GF-D8 (cell line): ENCODE measurements around the gene KRTAP10-6.
"Not testable (repeated sequence)": the region's sequence is repeated elsewhere in the genome, so short reads cannot be mapped to it uniquely, and the experiment has no call there.

ENCODE experiments used
- DNase-seq: peaks from one replicate; lab custom pipeline; 2025; lab: John Stamatoyannopoulos, UW

The KRTAP10-6 gene, protein sequence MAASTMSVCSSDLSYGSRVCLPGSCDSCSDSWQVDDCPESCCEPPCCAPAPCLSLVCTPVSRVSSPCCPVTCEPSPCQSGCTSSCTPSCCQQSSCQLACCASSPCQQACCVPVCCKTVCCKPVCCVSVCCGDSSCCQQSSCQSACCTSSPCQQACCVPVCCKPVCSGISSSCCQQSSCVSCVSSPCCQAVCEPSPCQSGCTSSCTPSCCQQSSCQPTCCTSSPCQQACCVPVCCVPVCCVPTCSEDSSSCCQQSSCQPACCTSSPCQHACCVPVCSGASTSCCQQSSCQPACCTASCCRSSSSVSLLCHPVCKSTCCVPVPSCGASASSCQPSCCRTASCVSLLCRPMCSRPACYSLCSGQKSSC

DNA sequence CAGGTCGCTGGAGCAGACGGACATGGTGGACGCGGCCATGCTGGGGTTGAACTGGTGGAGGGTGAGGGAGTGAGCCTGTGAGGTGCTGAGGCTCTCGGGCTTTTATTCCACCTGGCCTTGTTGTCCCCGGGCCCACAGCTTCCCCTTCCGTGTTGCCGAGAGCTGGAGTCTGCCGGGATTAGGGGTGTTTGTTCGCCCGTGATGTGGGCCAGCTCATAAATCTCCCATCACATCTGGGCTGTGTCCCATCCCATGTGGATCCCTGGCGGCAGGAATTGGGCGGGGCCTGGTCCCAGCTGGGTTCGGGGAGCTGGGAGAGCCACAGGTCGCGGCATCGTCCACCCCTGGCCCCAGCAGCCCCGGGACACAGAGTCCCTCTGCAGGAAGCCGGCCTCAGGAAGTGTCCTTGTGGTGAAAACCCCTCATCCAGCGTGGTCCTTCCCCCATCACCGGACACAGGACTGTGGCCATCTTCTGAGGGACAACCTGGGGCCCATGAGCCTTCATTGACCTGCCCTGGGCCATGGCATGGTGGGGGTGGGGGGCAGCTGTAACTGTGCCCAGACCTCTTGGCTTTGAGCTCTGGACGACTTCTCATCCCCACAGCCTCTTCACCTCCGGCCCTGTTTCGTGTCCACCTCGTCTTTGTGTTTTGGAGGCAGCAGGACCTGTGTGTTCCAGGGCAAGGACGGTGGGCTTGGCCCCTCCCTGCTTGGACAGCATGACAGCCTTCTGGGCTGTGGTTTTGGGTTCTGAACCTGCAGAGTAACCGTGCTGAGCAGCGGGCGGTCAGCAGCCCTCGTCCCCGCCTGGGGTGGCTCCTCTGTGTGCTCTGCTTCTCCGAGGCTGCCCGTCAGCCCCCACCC is at the start of gene KRTAP10-6:
Gene KRTAP10-6 (minus strand): TSS at position 60 of the 866 bp plus-strand sequence. CDS start 21 bp downstream, at position 39.
- DNase-seq = no peak

DNA sequence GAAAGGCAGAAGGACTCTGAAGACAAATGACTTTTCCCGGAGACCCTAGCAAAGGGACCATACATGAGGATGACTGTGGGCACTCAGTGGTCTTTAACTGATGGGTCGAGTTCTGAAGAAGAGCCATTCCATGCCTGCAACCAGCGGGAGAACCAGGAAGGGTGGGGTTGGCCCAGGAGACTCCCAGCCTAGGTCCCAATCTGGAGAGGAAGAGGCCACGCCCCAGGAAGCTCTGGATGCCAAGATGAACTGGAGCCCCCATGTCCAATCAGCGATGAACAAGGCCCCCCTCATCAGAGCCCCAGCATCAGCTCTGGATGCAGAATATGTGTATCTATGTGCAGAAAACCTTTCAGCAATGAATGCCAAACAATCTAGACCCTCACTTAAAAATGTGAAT is 48.5 kb upstream of the KRTAP10-6 start:
- no peak for DNase-seq

DNA sequence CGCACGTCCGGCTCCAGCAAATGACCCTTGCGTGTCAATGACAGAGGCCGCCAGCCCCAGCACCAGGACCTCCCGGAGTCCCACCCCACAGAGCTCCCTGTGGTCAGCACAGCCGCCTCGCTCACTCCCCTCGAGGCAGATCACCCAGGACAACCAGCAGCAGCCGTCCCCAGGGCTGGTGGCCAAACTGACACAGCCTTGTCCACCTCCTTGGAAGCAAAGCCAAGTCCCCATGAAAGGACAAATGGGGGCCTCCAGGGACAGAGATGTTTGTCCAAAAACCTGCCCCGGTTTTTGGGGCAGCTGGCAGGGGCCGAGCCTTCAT is 47.0 kb upstream of the KRTAP10-6 start:
- no peak for DNase-seq

DNA sequence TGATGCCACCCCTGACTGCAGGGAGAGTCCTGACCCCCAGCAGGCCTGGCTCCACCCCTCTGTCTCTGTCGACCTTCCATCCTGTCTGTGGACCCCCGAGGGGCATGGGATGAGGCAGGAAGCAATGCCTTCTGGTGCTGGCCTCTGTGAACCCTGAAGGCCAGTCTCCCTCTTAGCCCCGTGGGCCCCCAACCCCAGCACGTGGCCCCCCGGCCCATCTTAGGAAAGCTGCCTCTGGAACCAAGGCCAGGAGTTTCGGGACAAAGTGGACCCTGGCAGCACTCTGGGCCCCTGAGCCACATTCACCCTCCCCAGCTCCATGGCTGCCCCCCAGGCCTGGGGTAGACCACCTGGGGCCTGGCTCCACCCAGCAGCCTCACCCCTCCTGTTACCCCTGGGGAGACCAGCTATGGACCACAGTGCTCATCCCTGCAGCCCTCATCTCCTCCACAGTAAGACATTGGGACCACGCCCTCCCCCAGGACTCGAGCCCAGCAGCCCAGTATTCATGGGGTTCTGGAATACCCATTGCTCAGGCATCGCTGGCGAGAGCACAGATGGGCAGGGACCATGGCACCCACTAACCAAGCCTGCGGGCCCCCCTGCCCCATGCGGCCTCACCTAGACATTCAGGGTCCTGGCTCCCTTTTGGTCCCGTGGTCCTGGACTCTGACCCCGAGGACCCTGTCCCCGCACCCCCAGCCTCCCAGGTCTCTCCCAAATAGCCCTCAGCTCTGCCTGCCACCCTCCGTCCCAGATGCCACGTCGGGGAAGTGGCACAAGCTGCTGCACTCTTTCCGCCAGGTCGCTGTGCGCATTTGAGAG is 46.4 kb upstream of the KRTAP10-6 start:
- not testable (repeated sequence) for DNase-seq

DNA sequence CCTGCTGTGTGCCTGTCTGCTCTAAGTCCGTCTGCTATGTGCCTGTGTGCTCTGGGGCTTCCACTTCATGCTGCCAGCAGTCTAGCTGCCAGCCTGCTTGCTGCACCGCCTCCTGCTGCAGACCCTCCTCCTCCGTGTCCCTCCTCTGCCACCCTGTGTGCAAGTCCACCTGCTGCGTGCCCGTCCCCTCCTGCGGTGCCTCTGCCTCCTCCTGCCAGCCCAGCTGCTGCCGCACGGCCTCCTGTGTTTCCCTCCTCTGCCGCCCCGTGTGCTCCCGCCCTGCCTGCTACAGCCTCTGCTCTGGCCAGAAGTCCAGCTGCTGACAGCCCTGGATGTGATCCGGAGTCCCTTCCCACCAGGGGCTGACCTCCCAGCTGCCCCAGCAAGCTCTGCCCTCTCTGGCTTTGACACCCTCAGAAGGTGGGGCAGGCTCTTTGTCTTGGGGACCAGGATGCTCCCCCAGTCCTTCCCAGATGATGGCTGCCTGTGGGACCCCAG is 45.6 kb upstream of the KRTAP10-6 start:
- DNase-seq = not testable (repeated sequence)

DNA sequence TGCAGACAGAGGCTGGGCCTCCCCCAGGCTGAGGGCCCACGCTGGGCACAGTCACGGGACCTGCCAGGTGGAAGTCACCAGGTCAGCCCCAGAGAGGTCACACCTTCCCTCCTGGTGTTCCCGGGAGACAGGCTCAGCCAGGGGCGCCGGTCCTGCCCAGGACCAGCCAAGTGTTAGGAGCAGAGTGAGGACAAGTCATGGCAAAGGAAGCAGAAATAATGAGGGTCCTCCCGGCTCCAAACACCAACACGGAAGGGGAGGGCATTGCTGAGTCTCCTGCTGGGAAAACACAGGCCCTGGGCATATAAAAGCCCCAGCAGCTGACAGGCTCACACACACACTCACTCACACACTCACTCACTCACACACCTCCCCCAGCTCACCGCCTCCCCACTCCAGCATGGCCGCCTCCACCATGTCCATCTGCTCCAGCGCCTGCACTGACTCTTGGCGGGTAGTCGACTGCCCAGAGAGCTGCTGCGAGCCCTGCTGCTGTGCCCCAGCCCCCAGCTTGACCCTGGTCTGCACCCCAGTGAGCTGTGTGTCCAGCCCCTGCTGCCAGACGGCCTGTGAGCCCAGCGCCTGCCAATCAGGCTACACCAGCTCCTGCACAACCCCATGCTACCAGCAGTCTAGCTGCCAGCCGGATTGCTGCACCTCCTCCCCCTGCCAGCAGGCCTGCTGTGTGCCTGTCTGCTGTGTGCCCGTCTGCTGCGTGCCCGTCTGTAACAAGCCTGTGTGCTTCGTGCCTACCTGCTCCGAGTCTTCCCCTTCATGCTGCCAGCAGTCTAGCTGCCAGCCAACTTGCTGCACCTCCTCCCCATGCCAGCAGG is 44.9 kb upstream of the KRTAP10-6 start, which contains the start of gene KRTAP10-10:
Gene KRTAP10-10 (plus strand): TSS at position 339 of the 833 bp plus-strand sequence. CDS start 62 bp downstream, at position 401.
- DNase-seq = no peak

DNA sequence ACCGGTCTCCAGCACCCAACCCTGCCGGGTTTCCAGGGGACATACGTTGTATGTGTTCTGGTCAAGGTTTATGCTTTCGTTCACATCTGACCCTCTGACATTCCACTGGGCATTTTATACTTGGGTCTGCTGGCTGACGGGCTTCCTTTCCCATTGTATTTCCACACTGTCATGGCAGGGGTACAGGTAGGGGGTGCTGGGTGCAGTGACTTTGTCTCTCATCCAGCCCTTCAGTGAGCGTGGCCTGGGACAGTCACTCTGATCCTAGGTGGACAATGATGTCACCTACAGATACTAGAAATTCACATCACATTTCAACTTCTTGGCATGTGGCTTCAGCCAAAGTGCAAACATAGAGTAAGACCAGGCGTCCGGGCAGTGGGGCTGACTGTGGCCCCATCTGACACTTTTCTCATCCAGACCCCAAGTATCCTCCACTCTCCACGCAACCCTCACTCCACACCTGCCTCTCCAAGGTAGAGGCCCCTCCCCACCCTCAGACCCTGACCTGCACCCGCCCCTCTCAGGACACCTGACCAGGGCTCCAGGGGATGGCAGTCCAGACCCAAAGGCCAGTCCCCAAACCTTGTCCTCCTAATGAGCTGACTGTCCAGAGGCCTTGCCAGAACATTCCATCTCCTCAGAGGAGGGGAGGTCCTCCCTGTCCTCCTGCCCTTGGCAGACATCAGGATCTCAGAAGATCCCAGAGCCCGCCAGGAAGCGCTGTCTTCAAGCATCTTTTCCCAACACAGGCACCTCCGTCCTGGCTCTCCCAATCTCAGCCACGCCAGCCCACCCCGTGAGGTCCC is 44.1 kb upstream of the KRTAP10-6 start:
- DNase-seq = no peak

DNA sequence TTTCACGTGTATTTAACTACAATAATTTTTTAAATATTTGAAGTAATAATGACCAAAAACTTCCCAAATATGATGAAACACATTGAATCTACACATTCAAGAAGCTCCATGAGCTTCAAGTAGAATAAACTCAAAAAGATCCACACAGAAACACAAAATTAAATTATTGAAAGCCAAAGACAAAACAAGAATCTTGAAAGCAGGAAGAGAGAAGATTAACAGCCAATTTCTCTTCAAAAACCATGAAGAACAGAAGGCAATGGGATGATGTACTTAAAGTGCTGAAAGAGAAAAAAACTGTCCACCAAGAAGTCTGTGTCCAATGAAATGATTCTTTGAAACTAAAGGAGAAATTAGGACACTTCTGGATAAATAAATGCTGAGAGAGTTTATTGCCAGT is 39.8 kb upstream of the KRTAP10-6 start:
- no peak for DNase-seq

DNA sequence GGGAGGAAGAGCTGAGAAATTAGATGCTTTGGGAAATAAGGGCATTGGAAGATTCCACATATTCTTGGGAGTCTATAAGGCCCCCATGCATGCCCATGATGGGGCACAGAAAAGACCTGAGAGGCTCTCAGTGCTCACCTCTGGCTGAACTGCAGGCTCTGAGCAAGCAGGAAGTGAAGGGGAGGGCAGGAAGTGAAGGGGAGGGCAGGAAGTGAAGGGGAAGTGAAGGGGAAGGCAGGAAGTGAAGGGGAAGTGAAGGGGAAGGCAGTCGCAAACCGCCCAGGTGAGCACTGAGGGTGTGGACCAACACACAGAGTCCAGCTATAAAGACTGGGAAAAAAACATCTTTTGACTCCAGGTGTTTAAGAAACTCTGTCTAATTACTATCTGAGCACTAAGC is 38.1 kb upstream of the KRTAP10-6 start:
- no peak for DNase-seq

DNA sequence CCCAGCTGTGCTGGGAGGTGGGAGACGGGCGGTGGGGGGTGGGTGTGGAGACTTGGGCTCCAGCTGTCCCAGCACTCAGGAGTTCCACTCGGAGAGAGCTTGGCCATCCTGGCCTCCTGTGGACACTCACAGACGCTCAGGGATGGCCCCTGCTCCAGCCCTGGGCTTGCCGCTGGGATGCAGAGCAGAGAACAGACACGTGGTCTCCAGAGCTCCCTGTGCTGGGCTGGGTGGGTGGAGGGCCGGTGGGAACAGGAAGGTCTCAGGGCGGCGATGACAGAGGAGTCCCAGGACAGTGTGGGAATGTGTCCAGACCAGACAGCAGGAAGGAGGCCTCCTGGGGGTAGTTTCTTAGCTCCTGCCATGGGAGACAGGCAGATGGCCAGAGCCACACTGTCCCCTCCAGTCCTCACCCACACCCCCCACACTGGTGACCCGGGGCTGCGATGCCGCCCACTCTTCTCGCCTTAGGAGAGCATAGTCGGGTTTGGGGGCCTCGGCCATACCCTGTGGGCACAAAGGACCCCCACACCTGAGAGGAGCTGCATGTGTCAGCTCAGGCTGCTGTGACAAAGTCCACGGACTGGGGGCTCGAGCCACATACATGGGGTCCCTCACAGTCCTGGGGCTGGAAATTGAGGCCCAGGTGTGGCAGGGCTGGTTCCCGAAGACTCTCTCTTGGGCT is 36.5 kb upstream of the KRTAP10-6 start:
- no peak for DNase-seq

DNA sequence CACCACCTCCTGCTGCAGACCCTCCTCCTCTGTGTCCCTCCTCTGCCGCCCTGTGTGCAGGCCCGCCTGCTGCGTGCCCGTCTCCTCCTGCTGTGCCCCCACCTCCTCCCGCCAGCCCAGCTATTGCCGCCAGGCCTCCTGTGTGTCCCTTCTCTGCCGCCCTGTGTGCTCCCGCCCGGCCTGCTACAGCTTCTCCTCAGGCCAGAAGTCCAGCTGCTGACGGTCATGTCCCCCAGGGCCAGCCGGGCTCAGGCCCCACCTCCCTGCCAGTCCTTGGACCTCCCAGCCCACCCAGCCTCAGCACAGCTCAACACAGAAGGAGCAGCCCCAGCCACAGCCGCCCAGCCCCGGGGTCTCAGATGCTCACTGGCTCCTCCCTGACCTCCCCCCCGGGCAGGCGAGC is 35.5 kb upstream of the KRTAP10-6 start:
- not testable (repeated sequence) for DNase-seq

DNA sequence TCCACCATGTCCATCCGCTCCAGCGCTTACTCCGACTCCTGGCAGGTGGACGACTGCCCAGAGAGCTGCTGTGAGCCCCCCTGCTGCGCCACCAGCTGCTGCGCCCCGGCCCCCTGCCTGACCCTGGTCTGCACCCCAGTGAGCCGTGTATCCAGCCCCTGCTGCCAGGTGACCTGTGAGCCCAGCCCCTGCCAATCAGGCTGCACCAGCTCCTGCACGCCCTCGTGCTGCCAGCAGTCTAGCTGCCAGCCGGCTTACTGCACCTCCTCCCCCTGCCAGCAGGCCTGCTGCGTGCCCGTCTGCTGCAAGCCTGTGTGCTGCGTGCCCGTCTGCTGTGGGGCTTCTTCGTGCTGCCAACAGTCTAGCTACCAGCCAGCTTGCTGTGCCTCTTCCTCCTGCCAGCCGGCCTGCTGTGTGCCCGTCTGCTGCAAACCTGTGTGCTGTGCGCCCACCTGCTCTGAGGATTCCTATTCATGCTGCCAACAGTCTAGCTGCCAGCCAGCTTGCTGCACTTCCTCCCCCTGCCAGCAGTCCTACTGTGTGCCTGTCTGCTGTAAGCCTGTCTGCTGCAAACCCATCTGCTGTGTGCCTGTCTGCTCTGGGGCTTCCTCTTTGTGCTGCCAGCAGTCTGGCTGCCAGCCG is 35.0 kb upstream of the KRTAP10-6 start:
- DNase-seq = not testable (repeated sequence)

DNA sequence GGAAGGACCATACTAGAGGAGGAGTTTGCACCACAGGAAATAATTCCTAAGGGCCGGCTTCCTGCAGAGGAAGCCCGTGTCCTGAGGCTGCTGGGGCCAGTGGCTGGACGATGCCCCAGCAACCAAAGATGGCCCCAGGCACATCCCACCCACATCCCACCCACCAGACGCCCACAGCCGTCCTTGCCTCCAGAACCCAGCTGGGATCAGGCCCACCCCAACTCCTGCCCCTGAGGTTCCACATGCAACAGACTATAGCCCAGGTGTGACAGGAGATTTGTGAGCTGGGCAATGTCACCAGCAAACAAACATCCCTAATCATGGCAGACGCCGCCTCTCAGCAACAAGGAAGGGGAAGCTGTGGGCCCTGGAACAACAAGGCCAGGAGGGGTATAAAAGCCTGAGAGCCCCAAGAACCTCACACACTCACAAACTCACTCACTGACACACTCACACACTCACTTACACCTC is 34.4 kb upstream of the KRTAP10-6 start, which contains the start of gene KRTAP10-9:
Gene KRTAP10-9 (plus strand): TSS at position 421 of the 471 bp plus-strand sequence. CDS start 79 bp downstream, outside the sequence.
- no peak for DNase-seq

DNA sequence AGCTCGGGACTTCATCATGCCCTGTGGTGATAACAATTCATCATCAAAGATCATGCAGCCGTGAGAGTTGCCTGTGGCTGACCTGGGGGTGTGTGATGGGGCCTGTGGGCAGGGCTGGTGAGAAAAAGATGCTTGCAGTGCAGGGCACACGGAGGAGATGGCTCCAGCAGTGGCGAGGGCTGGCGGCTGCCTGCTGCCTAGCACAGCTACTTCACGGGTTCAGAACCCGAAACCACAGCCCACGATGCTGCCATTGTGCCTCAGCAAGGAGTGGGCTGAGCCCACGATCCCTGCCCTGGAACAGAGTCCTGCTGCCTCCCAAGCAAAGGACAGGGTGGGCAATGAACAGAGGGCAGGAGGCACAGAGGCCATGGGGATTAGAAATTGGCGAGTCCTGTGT is 34.0 kb upstream of the KRTAP10-6 start:
- no peak for DNase-seq

DNA sequence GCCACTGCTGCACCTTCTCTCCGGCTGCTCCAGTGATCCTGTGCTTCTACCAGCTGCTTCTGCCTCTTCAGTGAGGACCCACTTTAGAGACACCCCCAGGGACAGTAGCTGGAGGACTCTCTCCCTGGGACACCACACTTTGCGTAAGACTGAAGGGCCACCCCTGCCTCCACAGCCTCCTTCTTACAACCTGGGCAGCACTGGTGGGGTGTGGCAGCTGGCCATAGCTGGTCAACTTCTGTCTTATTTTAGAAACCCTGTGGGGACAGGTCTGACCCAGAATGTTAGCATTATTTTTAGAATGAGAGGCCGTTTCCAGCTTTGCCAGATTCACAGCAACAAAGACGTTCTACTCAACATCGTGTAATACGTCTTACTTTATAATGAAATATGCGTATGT is 33.5 kb upstream of the KRTAP10-6 start:
- no peak for DNase-seq

DNA sequence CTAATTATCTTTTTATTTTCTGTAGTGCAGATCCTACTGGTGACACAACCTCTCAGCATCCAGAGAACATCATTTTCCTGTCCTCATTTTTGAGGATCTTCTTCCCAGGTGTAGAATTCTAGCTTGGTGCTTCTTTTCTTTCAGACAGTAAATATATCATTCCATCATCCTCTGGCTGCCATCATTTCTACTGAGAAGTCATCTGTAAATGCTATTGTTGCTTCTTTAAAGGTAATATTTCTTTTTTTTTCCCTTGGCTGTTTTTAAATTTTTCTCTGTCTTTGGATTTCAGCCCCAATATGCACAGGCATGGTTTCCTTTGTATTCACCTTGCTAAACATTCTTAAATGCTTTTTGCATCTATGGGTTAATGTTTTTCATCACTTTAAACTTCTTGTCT is 31.3 kb upstream of the KRTAP10-6 start:
- DNase-seq = no peak

DNA sequence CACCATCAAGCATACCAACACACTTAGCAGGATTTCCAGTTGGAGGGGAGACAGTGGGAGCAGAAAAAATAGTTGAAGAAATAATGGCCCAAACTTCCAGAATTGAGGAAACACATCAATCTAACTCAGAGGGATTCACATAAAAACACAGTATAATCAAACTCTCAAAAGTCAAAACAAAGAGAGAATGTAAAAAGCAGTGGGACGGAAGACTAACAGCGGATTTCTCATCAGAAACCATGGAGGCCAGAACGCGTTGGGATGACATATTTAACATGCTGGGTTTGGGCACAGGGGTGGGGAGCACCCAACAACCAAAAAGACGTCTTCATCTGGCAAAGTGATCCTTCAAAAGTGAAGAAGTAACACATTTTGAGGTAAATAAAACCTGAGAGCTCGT is 27.6 kb upstream of the KRTAP10-6 start:
- DNase-seq = no peak

DNA sequence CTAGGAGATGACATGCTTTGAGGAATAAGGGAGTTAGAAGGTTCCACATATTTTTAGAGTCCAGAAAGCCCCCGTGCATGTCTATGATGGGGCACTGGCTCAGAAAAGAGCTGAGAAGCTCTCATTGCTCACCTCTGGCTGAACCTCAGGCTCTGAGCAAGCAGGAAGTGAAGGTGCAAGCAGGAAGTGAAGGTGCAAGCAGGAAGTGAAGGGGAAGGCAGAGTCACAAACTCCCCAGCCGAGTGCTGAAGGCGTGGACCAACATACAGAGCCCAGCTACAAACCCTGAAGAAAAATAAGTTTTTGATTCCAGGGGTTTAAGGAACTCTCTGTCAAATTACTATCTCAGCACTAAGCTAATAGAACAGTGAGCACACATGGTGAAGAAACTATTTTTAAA is 26.6 kb upstream of the KRTAP10-6 start:
- no peak for DNase-seq

DNA sequence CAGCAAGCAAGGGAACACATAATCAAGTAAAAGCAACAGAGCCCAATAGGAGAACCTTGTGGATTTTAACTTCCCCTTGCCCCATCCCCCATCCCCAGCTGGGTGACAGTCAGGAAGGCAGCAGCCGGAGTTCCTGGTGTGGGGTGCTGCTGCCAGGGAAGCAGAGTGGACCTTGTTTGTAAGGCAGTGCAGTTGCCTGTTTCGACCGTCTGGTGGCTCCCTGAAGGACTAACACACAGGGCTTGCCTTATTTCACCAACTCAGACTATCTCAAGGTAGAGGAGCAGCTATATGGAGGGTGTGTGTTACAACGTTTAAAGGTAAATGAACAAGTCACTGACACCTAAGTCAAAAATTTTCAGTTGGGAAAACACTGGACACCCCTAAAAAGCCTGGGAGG is 26.2 kb upstream of the KRTAP10-6 start:
- DNase-seq = no peak
